HL-60/S4 (cell line): ENCODE results near the gene EGFR.

Experiments used
- in situ Hi-C: fragments of 300-500 bp; cut with MboI; formaldehyde crosslinking; loops from 2 replicates; pipeline ENCODE4 v1.14.3; 2022; ENCODE audit warnings: low sequenced_read_pairs

Gene EGFR

GRCh38 chr7:55018361-55019190 is at the start of gene EGFR:
Gene EGFR (plus strand): TSS chr7:55019017. CDS start chr7:55019278, 261 bp downstream.
- in situ Hi-C loops = no loop called here

- in situ Hi-C loops = no loop called here
Measured at GRCh38 chr7:54969208-54969967, 49.4 kb upstream of the EGFR start.

- in situ Hi-C loops = no loop called here
Measured at GRCh38 chr7:54972733-54973294, 46.0 kb upstream of the EGFR start.

- in situ Hi-C loops = no loop called here
Measured at GRCh38 chr7:54978364-54979116, 40.3 kb upstream of the EGFR start.

GRCh38 chr7:54980521-54980920 is 38.3 kb upstream of the EGFR start:
- in situ Hi-C loops = no loop called here

- in situ Hi-C loops = no loop called here
Measured at GRCh38 chr7:54981913-54982312, 36.9 kb upstream of the EGFR start.

- in situ Hi-C loops = no loop called here
Measured at GRCh38 chr7:54985426-54986330, 33.1 kb upstream of the EGFR start.

GRCh38 chr7:54986716-54987115 is 32.1 kb upstream of the EGFR start:
- in situ Hi-C loops = no loop called here

GRCh38 chr7:54987772-54988171 is 31.0 kb upstream of the EGFR start:
- in situ Hi-C loops = no loop called here

GRCh38 chr7:54988516-54988915 is 30.3 kb upstream of the EGFR start:
- in situ Hi-C loops = no loop called here

- in situ Hi-C loops = no loop called here
Measured at GRCh38 chr7:54989453-54990225, 29.2 kb upstream of the EGFR start.

- in situ Hi-C loops = no loop called here
Measured at GRCh38 chr7:54991341-54991740, 27.5 kb upstream of the EGFR start.

GRCh38 chr7:54992871-54993475 is 25.8 kb upstream of the EGFR start:
- in situ Hi-C loops = no loop called here

- in situ Hi-C loops = no loop called here
Measured at GRCh38 chr7:54995166-54995565, 23.7 kb upstream of the EGFR start.

- in situ Hi-C loops = no loop called here
Measured at GRCh38 chr7:54995610-54996363, 23.0 kb upstream of the EGFR start.

GRCh38 chr7:54996391-54996790 is 22.4 kb upstream of the EGFR start:
- in situ Hi-C loops = no loop called here

- in situ Hi-C loops = no loop called here
Measured at GRCh38 chr7:55004579-55004978, 14.2 kb upstream of the EGFR start.

GRCh38 chr7:55005241-55005851 is 13.5 kb upstream of the EGFR start:
- in situ Hi-C loops = no loop called here
